GM12801 (cell line): ENCODE data around the gene BICD2.

ENCODE experiments used
- CTCF ChIP-seq: IDR thresholded peaks from one replicate; pipeline ENCODE4 v1.5.1; 2011; ENCODE audit warnings: control low read depth; ENCODE audit not compliant: insufficient read length; ENCODE audit errors: extremely low read depth

Gene BICD2

GRCh38 chr9:92711844-92712243 is 52.8 kb downstream of the BICD2 start:
- TF ChIP-seq CTCF: no peak

- TF ChIP-seq CTCF: no peak
Observed at GRCh38 chr9:92711146-92711545, 53.5 kb downstream of the BICD2 start.

GRCh38 chr9:92710368-92710767 is 54.3 kb downstream of the BICD2 start:
- TF ChIP-seq CTCF: no peak

- TF ChIP-seq CTCF: no peak
Observed at GRCh38 chr9:92709954-92710353, 54.7 kb downstream of the BICD2 start.

GRCh38 chr9:92709240-92709639 is 55.4 kb downstream of the BICD2 start:
- no peak for TF ChIP-seq CTCF

GRCh38 chr9:92707530-92707929 is 57.1 kb downstream of the BICD2 start:
- TF ChIP-seq CTCF: no peak

GRCh38 chr9:92706218-92706940 is 58.3 kb downstream of the BICD2 start:
- no peak for TF ChIP-seq CTCF
